Glutamatergic neuron (in vitro differentiated cells): ENCODE data around the gene SUGCT. TPM values are rescaled to one million over a fixed set of nuclear protein-coding genes. Genes with fewer than 3 reads are reported as not detected.
A peak's percentile ranks its signal among the peaks of the same experiment; 100 is the strongest.

Experiments used
- DNase-seq: peaks from one replicate; pipeline ENCODE4 v3.0.0; 2022
- H3K27ac Mint-ChIP-seq: one replicate; pipeline ENCODE4 v1.8.0; 2020; ENCODE audit warnings: mild to moderate bottlenecking, mixed read lengths, inconsistent platforms; ENCODE audit not compliant: unreplicated experiment
- H3K27me3 Mint-ChIP-seq: one replicate; pipeline ENCODE4 v1.8.0; 2020; ENCODE audit warnings: mild to moderate bottlenecking, moderate library complexity, mixed read lengths, inconsistent platforms; ENCODE audit not compliant: unreplicated experiment
- H3K36me3 Mint-ChIP-seq: one replicate; pipeline ENCODE4 v1.8.0; 2020; ENCODE audit warnings: mild to moderate bottlenecking, mixed read lengths, inconsistent platforms; ENCODE audit not compliant: unreplicated experiment
- H3K4me1 Mint-ChIP-seq: one replicate; pipeline ENCODE4 v1.8.0; 2020; ENCODE audit warnings: mild to moderate bottlenecking, low read depth, mixed read lengths, inconsistent platforms; ENCODE audit not compliant: unreplicated experiment
- H3K4me3 Mint-ChIP-seq: one replicate; pipeline ENCODE4 v1.8.0; 2020; ENCODE audit warnings: mild to moderate bottlenecking, mixed read lengths, inconsistent platforms; ENCODE audit not compliant: unreplicated experiment
- H3K9me3 Mint-ChIP-seq: one replicate; pipeline ENCODE4 v1.8.0; 2020; ENCODE audit warnings: mild to moderate bottlenecking, moderate library complexity, mixed read lengths, inconsistent platforms; ENCODE audit not compliant: unreplicated experiment
- CTCF ChIP-seq: fragments of 200-600 bp; sonication (generic); IDR thresholded peaks from one replicate; pipeline ENCODE4 v1.5.0; 2021; ENCODE audit not compliant: partially characterized antibody, unreplicated experiment
- total RNA-seq: library from RNA; stranded (reverse); fragmentation: NEBNext Ultra II Directional; extraction: Animal tissue kit (Norgen Biotek cat#: 25700); gene quantifications from one replicate; pipeline ENCODE4 v1.2.1, GENCODE V29; 2021; ENCODE audit not compliant: unreplicated experiment

Gene SUGCT
- total RNA-seq, 1 donor from 2014 or later = 1.2 TPM

GRCh38 chr7:40231796-40232195 lies 97.0 kb downstream of the SUGCT start:
- TF ChIP-seq CTCF = no peak
- H3K27me3 Mint-ChIP-seq = no peaks in the 10 kb centered on the region
- no peak overlapping the region for H3K27ac Mint-ChIP-seq
- no peak overlapping the region for H3K4me3 Mint-ChIP-seq
- DNase-seq = no peak
- H3K4me1 Mint-ChIP-seq = no peaks in the 10 kb centered on the region
- H3K9me3 Mint-ChIP-seq = no peaks in the 10 kb centered on the region
- no peaks in the 10 kb centered on the region for H3K36me3 Mint-ChIP-seq

DNA sequence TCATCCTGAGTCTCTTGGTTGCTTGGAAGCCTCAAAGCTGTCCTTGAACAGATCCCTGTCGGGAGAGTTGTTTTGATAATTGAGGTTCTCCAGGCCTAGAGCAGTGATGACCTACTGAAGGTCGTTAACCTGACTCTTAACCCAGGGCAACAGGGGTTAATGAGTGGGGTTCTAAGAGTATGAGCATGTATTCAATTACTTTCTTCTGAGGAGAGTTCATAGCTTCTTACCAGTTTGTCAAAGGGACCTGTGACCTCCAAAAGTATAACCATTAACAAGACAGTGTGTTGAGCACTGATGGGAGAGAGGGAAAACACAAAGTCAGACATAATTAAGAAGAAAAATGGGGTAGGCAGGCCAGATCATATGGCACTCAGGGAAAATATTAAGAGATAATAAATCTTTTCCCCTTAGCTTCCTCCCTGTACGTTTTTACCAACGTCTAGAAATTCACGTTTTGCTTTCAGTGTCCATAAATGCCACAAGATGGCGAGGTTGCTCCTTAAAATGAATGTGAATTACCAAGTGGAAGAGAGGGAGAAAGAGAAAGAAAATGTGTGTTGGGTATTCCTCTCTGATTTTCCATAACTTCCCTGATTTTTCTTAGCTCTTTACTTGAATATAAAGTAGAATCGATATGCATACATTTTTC lies 97.6 kb downstream of the SUGCT start:
- peak; percentile 5 for TF ChIP-seq CTCF
- Mint-ChIP-seq H3K4me3 (no peak overlapping the region), H3K27ac (no peak overlapping the region), H3K36me3 (no peaks in the 10 kb centered on the region), H3K9me3 (no peaks in the 10 kb centered on the region), H3K4me1 (no peaks in the 10 kb centered on the region), H3K27me3 (no peaks in the 10 kb centered on the region)
- DNase-seq = no peak

GRCh38 chr7:40234046-40234445 lies 99.2 kb downstream of the SUGCT start:
- H3K36me3 Mint-ChIP-seq = no peaks in the 10 kb centered on the region
- H3K27ac Mint-ChIP-seq = no peak overlapping the region
- no peak overlapping the region for H3K4me3 Mint-ChIP-seq
- no peak for DNase-seq
- no peaks in the 10 kb centered on the region for H3K4me1 Mint-ChIP-seq
- H3K27me3 Mint-ChIP-seq = no peaks in the 10 kb centered on the region
- no peak for TF ChIP-seq CTCF
- H3K9me3 Mint-ChIP-seq = no peaks in the 10 kb centered on the region

GRCh38 chr7:40234666-40235065 lies 99.9 kb downstream of the SUGCT start:
- no peak overlapping the region for H3K4me3 Mint-ChIP-seq
- H3K4me1 Mint-ChIP-seq = no peaks in the 10 kb centered on the region
- DNase-seq = no peak
- no peaks in the 10 kb centered on the region for H3K27me3 Mint-ChIP-seq
- TF ChIP-seq CTCF = no peak
- H3K36me3 Mint-ChIP-seq = no peaks in the 10 kb centered on the region
- no peak overlapping the region for H3K27ac Mint-ChIP-seq
- no peaks in the 10 kb centered on the region for H3K9me3 Mint-ChIP-seq

DNA sequence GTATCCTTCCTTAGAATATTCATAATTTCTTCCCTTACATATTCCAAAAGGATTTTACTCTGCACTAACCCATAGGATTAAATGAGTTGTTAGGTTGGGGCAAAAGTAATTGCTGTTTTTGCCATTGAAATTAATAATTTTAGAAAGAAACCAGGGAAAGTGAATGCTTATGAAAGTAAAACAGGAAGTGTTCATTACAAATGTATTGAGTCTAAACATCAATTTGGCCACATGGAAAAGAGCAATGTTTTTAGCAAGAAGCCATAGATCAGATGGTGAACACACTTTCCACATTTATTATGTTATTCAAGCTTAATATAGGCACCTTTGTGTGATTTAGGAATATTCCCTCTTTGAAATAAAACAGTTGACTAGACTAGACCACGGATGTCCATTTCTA lies 102.9 kb downstream of the SUGCT start:
- TF ChIP-seq CTCF = no peak
- H3K4me1 Mint-ChIP-seq = no peaks in the 10 kb centered on the region

More for the DNA sequence above, 102.9 kb downstream of the SUGCT start:
- Mint-ChIP-seq H3K27ac (no peak overlapping the region), H3K4me3 (no peak overlapping the region), H3K36me3 (no peaks in the 10 kb centered on the region), H3K27me3 (no peaks in the 10 kb centered on the region), H3K9me3 (no peaks in the 10 kb centered on the region)
- DNase-seq = no peak
